ENCODE measurements around the gene PTRHD1.

PTRHD1 gene

DNA sequence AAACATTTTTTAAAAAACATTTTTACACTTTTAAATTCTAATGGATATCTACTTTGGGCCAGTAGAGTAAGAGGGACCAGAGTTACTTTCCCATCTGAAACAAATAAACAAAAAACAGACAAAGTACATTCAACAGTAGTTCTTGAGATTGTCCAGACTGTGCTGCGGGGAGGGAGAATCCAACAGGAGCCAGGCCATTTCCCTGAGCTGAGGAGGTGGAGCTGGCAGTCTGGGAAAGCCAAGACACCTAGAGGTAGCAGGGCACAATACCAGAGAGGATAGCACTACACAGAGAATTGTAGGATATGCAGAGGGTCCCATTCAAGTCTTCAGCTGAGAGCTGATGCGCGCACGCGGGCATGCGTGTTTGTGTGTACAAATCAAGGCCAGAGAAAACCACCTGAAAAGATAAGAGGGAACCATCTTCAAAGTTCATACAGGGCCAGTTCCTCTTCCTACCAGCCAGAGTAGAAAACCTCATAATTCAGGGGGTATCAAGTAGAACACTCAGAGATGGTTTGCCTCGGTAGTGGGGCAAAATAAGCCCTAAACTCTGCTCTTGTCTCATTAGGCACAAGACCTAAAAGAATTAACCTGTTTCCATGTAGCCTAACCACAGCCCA lies 44.0 kb downstream of the PTRHD1 start:
- DNase-seq, result no peak

GRCh38 chr2:24747299-24747698 lies 45.9 kb downstream of the PTRHD1 start:
- DNase-seq, result no peak

DNA sequence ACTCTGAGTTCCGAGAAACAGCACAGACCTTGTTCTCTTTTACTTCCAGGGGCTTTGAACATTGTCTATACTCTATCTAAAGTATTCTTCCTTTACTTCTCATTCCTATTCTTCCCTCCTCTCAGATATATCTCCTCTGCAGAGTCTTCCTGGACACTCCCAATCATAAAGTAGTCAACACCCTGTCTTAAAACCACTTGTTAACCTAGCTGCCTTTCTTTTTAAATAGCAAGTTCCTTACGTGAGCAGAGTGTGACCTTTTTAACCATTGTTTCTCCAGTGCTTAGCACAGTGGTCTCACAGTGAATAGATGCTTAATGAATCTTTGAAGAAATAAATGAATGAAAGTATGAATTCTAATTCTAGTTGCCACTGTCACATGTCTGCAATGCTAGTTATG lies 47.4 kb downstream of the PTRHD1 start:
- peak in 1 of 2 donors; percentile 30 for DNase-seq

DNA sequence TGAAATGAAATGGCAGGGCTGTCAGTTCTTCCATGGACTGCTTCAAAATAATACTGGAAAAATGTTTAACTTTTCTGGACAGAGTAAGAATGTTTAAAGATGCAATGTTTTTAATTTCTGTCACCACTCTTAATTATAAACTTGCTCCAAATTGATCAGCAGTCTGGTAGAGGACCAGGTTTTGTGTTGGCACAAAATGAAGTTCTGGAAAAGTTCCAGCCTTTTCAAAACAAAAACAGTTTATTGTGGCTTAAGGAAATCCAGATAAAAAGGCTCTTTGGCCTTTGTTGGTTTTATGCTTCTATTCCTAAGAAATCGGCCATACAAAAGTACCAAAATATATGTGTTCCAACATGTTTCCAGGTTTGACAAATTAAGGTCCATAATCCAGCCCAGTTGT lies 48.8 kb downstream of the PTRHD1 start:
- no peak for DNase-seq

- peak in 1 of 2 donors; percentile 23 for DNase-seq
Measured at GRCh38 chr2:24743924-24744323, 49.3 kb downstream of the PTRHD1 start.

DNA sequence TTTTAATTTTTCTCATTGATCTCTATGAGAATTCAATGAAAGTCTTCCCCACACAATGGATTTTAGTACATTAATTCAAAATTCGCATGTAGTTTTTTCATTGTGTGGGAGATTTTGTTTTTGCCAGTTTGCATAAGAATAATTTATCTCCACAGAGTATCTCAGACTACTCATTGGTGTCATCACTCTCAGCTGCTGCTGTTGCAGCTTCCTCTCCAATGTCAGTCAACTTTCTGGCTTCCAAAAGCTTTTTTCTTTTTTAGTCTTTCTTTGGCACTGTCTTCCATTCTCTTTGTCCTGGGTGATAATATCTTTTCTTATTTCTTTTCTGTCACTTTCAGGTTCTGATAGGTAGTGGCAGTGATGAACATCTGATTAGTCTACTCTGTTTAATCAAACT lies 50.5 kb downstream of the PTRHD1 start:
- no peak for DNase-seq

- DNase-seq, result no peak
Measured at GRCh38 chr2:24740142-24740541, 53.0 kb downstream of the PTRHD1 start.
